Thoracic aorta (tissue), 2 donors: ENCODE measurements around the gene KCNA5. TPM values are rescaled to one million over a fixed set of nuclear protein-coding genes. Genes with fewer than 3 reads are reported as not detected.

Experiments used
- ATAC-seq: fragments of 150-250 bp; one replicate; pipeline ENCODE4 v1.8.0; 2017; ENCODE audit warnings: low read depth; ENCODE audit not compliant: insufficient number of reproducible peaks, low FRiP score
- DNase-seq: peaks from one replicate; pipeline ENCODE4 v3.0.0-alpha.2; 2020; ENCODE audit warnings: low spot score
- H3K27ac ChIP-seq, 2 donors: fragments of 200-600 bp; sonication (generic); 1 replicate in 1 of 2; 2 replicates in 1 of 2; pipeline ENCODE4 v1.5.1; 2016; ENCODE audit warnings: mild to moderate bottlenecking in 2 of 2, moderate library complexity in 2 of 2
- H3K27me3 ChIP-seq: fragments of 200-600 bp; sonication (generic); replicated peaks from 2 replicates; pipeline ENCODE4 v1.6.0; 2016; ENCODE audit warnings: mild to moderate bottlenecking; ENCODE audit not compliant: insufficient read depth
- H3K36me3 ChIP-seq: fragments of 200-600 bp; sonication (generic); one replicate; pipeline ENCODE4 v1.5.1; 2016
- H3K4me1 ChIP-seq, 2 donors: fragments of 200-600 bp; sonication (generic); 1 replicate in 1 of 2; 2 replicates in 1 of 2; pipeline versions ENCODE4 v1.5.1 to v1.6.0; 2016; ENCODE audit warnings: low read depth in 2 of 2, mild to moderate bottlenecking in 1 of 2; ENCODE audit not compliant: control insufficient read depth in 1 of 2
- H3K4me3 ChIP-seq: fragments of 200-600 bp; sonication (generic); 2 replicates; pipeline ENCODE4 v1.5.1; 2016; ENCODE audit warnings: mild to moderate bottlenecking
- H3K9me3 ChIP-seq: fragments of 200-600 bp; sonication (generic); 2 replicates; pipeline ENCODE4 v1.5.1; 2016
- total RNA-seq, 2 donors: library from RNA; depleted of rRNA; stranded (reverse); fragments of >200 nt; gene quantifications; one replicate each; pipeline versions ENCODE4 v1.1.0 to v1.2.3, GENCODE V29; 2016
- TF ChIP-seq, protein P1 (sequence below): fragments of 200-600 bp; sonication (generic); IDR thresholded peaks from one replicate; pipeline ENCODE4 v1.5.1; 2019; ENCODE audit warnings: antibody characterized with exemption

Gene KCNA5
- total RNA-seq, 2 donors from 2014 or later, result 58.8 to 91.7 TPM

DNA sequence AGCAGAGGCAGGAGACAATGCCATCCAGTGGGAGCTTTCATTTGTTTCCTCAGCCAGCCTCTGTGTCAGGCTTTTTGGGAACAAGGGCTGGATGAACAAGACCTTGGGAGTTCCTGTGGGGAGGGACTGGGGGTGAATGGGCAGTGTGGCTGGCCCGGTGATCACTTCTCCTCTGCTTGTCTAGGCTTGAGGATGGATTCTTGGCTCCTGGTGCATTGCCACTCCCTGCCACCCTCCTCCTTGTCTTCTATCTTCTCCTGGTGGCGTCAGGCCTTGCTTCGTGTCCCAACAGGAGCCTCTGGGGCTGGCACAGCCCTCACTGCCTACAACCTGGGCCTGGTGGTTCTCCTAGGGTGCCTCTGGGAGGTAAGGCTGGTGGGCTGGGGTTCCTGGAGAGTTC, 25.0 kb upstream of the KCNA5 start:
- Histone ChIP-seq H3K27me3 (no peaks in the 10 kb centered on the region), H3K4me3 (no peak overlapping the region), H3K27ac (no peak overlapping the region), H3K9me3 (no peaks in the 10 kb centered on the region), H3K36me3 (no peaks in the 10 kb centered on the region), H3K4me1 (peaks cover 0 to 9% of the 10 kb centered on the region in 2 donors)
- DNase-seq (no peak), ATAC-seq (no peak)
- TF ChIP-seq, protein P1, sequence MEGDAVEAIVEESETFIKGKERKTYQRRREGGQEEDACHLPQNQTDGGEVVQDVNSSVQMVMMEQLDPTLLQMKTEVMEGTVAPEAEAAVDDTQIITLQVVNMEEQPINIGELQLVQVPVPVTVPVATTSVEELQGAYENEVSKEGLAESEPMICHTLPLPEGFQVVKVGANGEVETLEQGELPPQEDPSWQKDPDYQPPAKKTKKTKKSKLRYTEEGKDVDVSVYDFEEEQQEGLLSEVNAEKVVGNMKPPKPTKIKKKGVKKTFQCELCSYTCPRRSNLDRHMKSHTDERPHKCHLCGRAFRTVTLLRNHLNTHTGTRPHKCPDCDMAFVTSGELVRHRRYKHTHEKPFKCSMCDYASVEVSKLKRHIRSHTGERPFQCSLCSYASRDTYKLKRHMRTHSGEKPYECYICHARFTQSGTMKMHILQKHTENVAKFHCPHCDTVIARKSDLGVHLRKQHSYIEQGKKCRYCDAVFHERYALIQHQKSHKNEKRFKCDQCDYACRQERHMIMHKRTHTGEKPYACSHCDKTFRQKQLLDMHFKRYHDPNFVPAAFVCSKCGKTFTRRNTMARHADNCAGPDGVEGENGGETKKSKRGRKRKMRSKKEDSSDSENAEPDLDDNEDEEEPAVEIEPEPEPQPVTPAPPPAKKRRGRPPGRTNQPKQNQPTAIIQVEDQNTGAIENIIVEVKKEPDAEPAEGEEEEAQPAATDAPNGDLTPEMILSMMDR, result no peak

DNA sequence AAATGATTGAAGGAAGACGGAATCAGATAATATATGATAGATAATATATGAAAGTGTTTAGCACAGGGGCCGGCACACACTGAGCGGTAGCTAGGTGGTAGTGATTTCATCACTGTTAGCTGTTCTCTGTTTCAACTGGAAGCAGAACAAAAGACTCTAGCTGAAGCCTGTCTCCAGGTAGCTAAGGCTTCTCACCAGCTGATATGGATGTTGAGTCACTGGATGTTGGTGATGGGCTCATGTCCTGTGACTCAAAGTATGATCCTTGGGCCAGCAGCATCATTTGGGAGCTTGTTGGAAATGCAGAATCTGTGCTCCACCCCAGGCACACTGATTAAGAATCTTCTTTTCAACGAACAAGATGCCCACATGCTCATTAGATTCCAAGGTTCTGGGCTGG, 21.7 kb upstream of the KCNA5 start:
- Histone ChIP-seq H3K36me3 (no peaks in the 10 kb centered on the region), H3K4me1 (peaks cover 0 to 23% of the 10 kb centered on the region in 2 donors), H3K27ac (no peak overlapping the region), H3K27me3 (no peaks in the 10 kb centered on the region), H3K9me3 (no peaks in the 10 kb centered on the region), H3K4me3 (no peak overlapping the region)
- no peak for DNase-seq
- TF ChIP-seq, protein P1, result no peak
- no peak for ATAC-seq

- H3K4me1 ChIP-seq, result peaks cover 0 to 28% of the 10 kb centered on the region in 2 donors
- H3K36me3 ChIP-seq, result no peaks in the 10 kb centered on the region
- TF ChIP-seq, protein P1, result peak; percentile 95
- H3K9me3 ChIP-seq, result no peaks in the 10 kb centered on the region
- no peaks in the 10 kb centered on the region for H3K27me3 ChIP-seq
- H3K4me3 ChIP-seq, result no peak overlapping the region
- H3K27ac ChIP-seq, result no peak overlapping the region
- ATAC-seq (no peak), DNase-seq (no peak)
Measured at GRCh38 chr12:5022465-5023061, 21.1 kb upstream of the KCNA5 start.

DNA sequence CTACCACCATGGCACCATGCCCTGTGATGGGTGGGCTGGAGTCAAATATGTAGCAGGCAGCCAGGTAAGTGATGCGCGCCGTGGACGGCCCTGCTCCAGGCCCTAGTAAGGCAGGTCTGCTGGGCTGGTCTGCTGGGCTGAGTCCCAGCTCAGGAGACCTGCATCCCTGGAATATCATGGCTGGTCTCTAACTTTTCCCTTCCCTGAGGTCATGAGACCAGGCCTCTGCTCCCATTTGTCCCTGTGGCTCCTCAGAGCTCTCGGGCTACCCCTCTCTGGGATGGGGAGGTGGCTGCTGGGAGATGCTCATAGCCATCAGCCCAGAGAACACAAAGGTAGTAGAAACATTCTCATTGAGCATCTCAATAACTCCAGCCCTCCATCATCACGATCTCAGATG, 19.8 kb upstream of the KCNA5 start:
- DNase-seq, result no peak

GRCh38 chr12:5026342-5026938, 17.2 kb upstream of the KCNA5 start:
- Histone ChIP-seq H3K4me1 (peaks cover 0 to 28% of the 10 kb centered on the region in 2 donors), H3K27ac (peak overlapping the region; percentile 67 to 77), H3K4me3 (no peak overlapping the region), H3K9me3 (no peaks in the 10 kb centered on the region), H3K36me3 (no peaks in the 10 kb centered on the region), H3K27me3 (no peaks in the 10 kb centered on the region)
- no peak for DNase-seq
- TF ChIP-seq, protein P1, result no peak
- ATAC-seq, result peak; percentile 42

More for the DNA sequence above, 19.8 kb upstream of the KCNA5 start:
- H3K36me3 ChIP-seq, result no peaks in the 10 kb centered on the region
- no peaks in the 10 kb centered on the region for H3K9me3 ChIP-seq
- peaks cover 0 to 28% of the 10 kb centered on the region in 2 donors for H3K4me1 ChIP-seq
- no peak overlapping the region for H3K27ac ChIP-seq
- ATAC-seq, result no peak
- TF ChIP-seq, protein P1, result no peak
- H3K4me3 ChIP-seq, result no peak overlapping the region
- H3K27me3 ChIP-seq, result no peaks in the 10 kb centered on the region
